A673 (cell line): ENCODE results near the gene TACC2. TPM values are rescaled to one million over a fixed set of nuclear protein-coding genes. Genes with fewer than 3 reads are reported as not detected.

Experiments used
- BruUV-seq: library from RNA; stranded (reverse); fragments of 400-500 nt; replicated peaks from 2 replicates; lab custom pipeline; 2021; lab: Mats Ljungman, UMichigan
- CTCF ChIA-PET: fragments of 300-600 bp; sonication (Branson Sonifier 250); formaldehyde crosslinking; loops from one replicate; lab custom pipeline; 2022; ENCODE audit warnings: antibody characterized with exemption; lab: Charles Lee
- POLR2A ChIA-PET: fragments of 300-600 bp; sonication (Branson Sonifier 250); formaldehyde crosslinking; loops from one replicate; lab custom pipeline; 2022; ENCODE audit warnings: antibody characterized with exemption; ENCODE audit not compliant: low non-redundant PET; lab: Charles Lee
- DNase-seq: peaks from one replicate; pipeline ENCODE4 v3.0.0-alpha.2; 2015; ENCODE audit warnings: low spot score
- H3K27ac ChIP-seq: fragments of 200-600 bp; sonication (generic); 2 replicates; pipeline ENCODE4 v1.5.1; 2016; ENCODE audit warnings: mixed run types, low read depth, mild to moderate bottlenecking, mixed read lengths, antibody characterized with exemption, low read length; ENCODE audit not compliant: poor library complexity, severe bottlenecking
- H3K27me3 ChIP-seq: fragments of 200-600 bp; sonication (generic); replicated peaks from 2 replicates; pipeline ENCODE4 v1.6.1; 2017; ENCODE audit warnings: mixed run types, low read depth, mild to moderate bottlenecking, mixed read lengths, antibody characterized with exemption, low read length; ENCODE audit not compliant: insufficient read depth, poor library complexity
- H3K36me3 ChIP-seq: fragments of 200-600 bp; sonication (generic); 2 replicates; pipeline ENCODE4 v1.6.1; 2016; ENCODE audit warnings: mixed run types, mild to moderate bottlenecking, mixed read lengths, antibody characterized with exemption, low read length; ENCODE audit not compliant: insufficient read depth, poor library complexity, severe bottlenecking
- H3K4me1 ChIP-seq: fragments of 200-600 bp; sonication (generic); 2 replicates; pipeline ENCODE4 v1.6.1; 2017; ENCODE audit warnings: mixed run types, mild to moderate bottlenecking, mixed read lengths, antibody characterized with exemption, low read length; ENCODE audit not compliant: insufficient read depth, poor library complexity, severe bottlenecking
- H3K4me3 ChIP-seq: fragments of 200-600 bp; sonication (generic); 2 replicates; pipeline ENCODE4 v1.5.1; 2016; ENCODE audit warnings: low read depth, mixed run types, mild to moderate bottlenecking, mixed read lengths, low read length; ENCODE audit not compliant: poor library complexity, severe bottlenecking
- H3K9me3 ChIP-seq: fragments of 200-600 bp; sonication (generic); 2 replicates; pipeline ENCODE4 v1.6.1; 2016; ENCODE audit warnings: mixed run types, low read depth, mild to moderate bottlenecking, mixed read lengths, antibody characterized with exemption, low read length; ENCODE audit not compliant: poor library complexity, severe bottlenecking
- EZH2 ChIP-seq: fragments of 200-600 bp; sonication (generic); IDR thresholded peaks from 2 replicates; pipeline ENCODE4 v1.6.1; 2017; ENCODE audit warnings: borderline replicate concordance, low read depth, mild to moderate bottlenecking, mixed read lengths, antibody characterized with exemption, low read length; ENCODE audit not compliant: poor library complexity, severe bottlenecking
- intact Hi-C: fragments of 100-400 bp; cut with micrococcal nuclease; formaldehyde crosslinking; loops from one replicate; pipeline ENCODE4 v1.10.0; 2022; ENCODE audit not compliant: unreplicated experiment
- total RNA-seq: library from RNA; stranded (reverse); gene quantifications from 2 replicates; pipeline ENCODE4 v1.2.3, GENCODE V29; 2021
- TF ChIP-seq, protein P1 (sequence below): fragments of 300-800, 200-600 bp; sonication (generic); conservative IDR thresholded peaks from 2 replicates; pipeline ENCODE4 v1.5.1; 2017; ENCODE audit warnings: low read depth, mild to moderate bottlenecking, antibody characterized with exemption, low read length, moderate library complexity, mixed read lengths

Gene TACC2
- total RNA-seq, 1 experiment from 2014 or later: 0.62 TPM

DNA sequence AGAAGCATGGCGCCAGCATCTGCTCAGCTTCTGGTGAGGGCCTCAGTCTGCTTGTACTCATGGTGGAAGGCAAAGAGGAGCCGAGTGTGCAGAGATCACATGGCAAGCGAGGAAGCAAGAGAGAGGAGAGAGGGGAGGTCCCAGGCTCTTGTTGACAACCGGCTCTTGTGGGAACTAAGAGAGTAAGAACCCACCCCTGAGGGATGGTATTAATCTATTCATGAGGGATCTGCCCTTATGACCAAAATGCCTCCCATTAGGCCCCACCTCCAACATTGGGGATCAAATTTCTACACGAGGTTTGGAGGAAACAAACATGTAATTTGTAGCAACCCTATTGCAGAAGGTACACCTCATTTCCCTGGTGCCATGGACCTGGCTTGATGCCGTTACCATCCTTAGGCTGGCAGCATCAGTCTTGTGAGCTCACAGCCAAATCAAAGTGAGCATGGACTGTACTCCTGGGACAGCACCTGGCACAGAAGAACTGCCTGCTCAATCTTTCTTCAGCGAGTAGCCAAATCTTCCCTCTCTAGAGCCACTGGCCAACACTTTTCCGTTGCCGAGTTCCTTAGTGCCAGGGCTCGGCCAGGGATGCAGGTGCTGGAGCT, 288.7 kb downstream of the TACC2 start:
- intact Hi-C loops: loop anchor here (5.0 kb wide), 1 partner anchor 425 kb away; no protein-coding TSS in a partner anchor
- Histone ChIP-seq H3K4me3 (no peak overlapping the region), H3K9me3 (no peaks in the 10 kb centered on the region), H3K36me3 (no peaks in the 10 kb centered on the region), H3K4me1 (no peaks in the 10 kb centered on the region), H3K27ac (no peak overlapping the region), H3K27me3 (peaks cover 13% of the 10 kb centered on the region)
- no peak for DNase-seq
- ChIA-PET CTCF (interaction anchor here (1.3 kb wide), 1 partner anchor 21 kb away, joined by 4 read pairs; no protein-coding TSS in a partner anchor), POLR2A (no interaction called here)
- no peak for TF ChIP-seq EZH2
- TF ChIP-seq, protein P1, sequence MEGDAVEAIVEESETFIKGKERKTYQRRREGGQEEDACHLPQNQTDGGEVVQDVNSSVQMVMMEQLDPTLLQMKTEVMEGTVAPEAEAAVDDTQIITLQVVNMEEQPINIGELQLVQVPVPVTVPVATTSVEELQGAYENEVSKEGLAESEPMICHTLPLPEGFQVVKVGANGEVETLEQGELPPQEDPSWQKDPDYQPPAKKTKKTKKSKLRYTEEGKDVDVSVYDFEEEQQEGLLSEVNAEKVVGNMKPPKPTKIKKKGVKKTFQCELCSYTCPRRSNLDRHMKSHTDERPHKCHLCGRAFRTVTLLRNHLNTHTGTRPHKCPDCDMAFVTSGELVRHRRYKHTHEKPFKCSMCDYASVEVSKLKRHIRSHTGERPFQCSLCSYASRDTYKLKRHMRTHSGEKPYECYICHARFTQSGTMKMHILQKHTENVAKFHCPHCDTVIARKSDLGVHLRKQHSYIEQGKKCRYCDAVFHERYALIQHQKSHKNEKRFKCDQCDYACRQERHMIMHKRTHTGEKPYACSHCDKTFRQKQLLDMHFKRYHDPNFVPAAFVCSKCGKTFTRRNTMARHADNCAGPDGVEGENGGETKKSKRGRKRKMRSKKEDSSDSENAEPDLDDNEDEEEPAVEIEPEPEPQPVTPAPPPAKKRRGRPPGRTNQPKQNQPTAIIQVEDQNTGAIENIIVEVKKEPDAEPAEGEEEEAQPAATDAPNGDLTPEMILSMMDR: no peak
- BruUV-seq: no TSS peak

DNA sequence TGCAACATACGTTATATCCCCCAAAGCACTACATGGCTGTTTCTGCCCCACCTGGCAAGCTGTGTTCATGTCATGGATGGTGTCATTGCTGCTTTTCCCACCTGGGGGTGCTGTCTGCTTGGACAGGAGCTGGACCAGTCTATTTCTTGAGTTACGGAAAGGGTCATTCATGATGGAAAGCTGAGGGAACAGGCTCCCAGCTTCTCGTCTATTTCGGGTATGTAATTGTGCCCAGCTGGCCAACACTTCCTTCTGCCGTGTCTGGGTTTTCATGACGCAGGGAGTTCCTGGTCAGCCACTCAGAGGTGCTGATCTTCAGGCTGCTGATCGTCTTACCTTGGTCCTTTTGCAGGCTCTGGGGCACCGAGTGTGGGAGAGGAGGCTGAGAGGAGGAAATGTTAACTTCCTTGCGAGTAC, 290.8 kb downstream of the TACC2 start:
- no TSS peak for BruUV-seq
- Histone ChIP-seq H3K9me3 (no peaks in the 10 kb centered on the region), H3K4me3 (no peak overlapping the region), H3K36me3 (no peaks in the 10 kb centered on the region), H3K27me3 (peaks cover 13% of the 10 kb centered on the region), H3K4me1 (no peaks in the 10 kb centered on the region), H3K27ac (no peak overlapping the region)
- CTCF ChIA-PET: interaction anchor here (0.7 to 1.4 kb wide), 6 partner anchors 9 to 424 kb away, joined by 3 to 7 read pairs (median 4); partner anchors contain the start of gene BTBD16
- TF ChIP-seq, protein P1: peak; percentile 68
- TF ChIP-seq EZH2: no peak
- DNase-seq: peak; percentile 60
- intact Hi-C loops: loop anchor here (5.0 kb wide), 1 partner anchor 423 kb away; no protein-coding TSS in a partner anchor
- POLR2A ChIA-PET: no interaction called here

DNA sequence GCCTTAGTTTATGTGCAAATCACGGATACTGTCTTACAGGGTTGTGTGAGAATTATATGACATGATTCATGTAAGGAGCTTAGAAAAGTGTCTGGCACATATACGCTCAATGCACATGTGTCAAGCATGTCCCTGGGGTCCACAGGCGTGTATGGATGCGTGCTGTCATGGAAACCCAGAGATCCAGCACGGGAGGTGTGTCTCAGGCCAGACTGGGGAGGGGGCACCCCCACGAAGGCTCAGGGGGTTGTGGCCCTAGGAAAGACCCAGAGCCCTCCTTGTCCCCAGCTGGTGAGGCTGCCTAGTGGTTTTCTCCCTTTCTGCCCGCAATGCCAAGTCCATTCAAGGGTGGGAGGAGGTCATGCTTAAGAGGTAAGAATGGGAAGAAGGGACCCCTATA, 291.2 kb downstream of the TACC2 start:
- no peak overlapping the region for H3K4me3 ChIP-seq
- intact Hi-C loops: no loop called here
- H3K36me3 ChIP-seq: no peaks in the 10 kb centered on the region
- H3K4me1 ChIP-seq: no peaks in the 10 kb centered on the region
- ChIA-PET CTCF (interaction anchor here (0.7 to 1.4 kb wide), 6 partner anchors 9 to 424 kb away, joined by 3 to 7 read pairs (median 4); partner anchors contain the start of gene BTBD16), POLR2A (no interaction called here)
- no peak for DNase-seq
- no peak overlapping the region for H3K27ac ChIP-seq
- peaks cover 13% of the 10 kb centered on the region for H3K27me3 ChIP-seq
- TF ChIP-seq, protein P1: no peak
- TF ChIP-seq EZH2: no peak
- H3K9me3 ChIP-seq: no peaks in the 10 kb centered on the region
- BruUV-seq: no TSS peak
